Upper lobe of left lung (tissue), 4 donors: ENCODE results near the gene ADK.
"Not testable (repeated sequence)": the region's sequence is repeated elsewhere in the genome, so short reads cannot be mapped to it uniquely, and the experiment has no call there.

Experiments used
- EP300 ChIP-seq, 4 donors: sonication (generic); formaldehyde crosslinking; IDR thresholded peaks; one replicate each; pipeline ENCODE4 v1.5.1; 2017; ENCODE audit warnings: antibody characterized with exemption in 4 of 4, control low read depth in 2 of 4
- POLR2A ChIP-seq, 4 donors: fragments of 450-650 bp; IDR thresholded peaks; one replicate each; pipeline ENCODE4 v1.5.1; 2016 to 2017; ENCODE audit warnings: antibody characterized with exemption in 4 of 4, mild to moderate bottlenecking in 2 of 4
- POLR2AphosphoS5 ChIP-seq, 2 donors: sonication (generic); formaldehyde crosslinking; IDR thresholded peaks; one replicate each; pipeline ENCODE4 v1.5.1; 2017; ENCODE audit warnings: antibody characterized with exemption in 2 of 2
- TF ChIP-seq, protein P1 (sequence below), 6 experiments: fragments of 450-650 bp in 4 of 6; fragments of 200-600 bp in 2 of 6; sonication (generic) in 2 of 6; IDR thresholded peaks; one replicate each; pipeline ENCODE4 v1.5.1; 2016 to 2019; ENCODE audit warnings: antibody characterized with exemption in 6 of 6

- TF ChIP-seq, protein P1, sequence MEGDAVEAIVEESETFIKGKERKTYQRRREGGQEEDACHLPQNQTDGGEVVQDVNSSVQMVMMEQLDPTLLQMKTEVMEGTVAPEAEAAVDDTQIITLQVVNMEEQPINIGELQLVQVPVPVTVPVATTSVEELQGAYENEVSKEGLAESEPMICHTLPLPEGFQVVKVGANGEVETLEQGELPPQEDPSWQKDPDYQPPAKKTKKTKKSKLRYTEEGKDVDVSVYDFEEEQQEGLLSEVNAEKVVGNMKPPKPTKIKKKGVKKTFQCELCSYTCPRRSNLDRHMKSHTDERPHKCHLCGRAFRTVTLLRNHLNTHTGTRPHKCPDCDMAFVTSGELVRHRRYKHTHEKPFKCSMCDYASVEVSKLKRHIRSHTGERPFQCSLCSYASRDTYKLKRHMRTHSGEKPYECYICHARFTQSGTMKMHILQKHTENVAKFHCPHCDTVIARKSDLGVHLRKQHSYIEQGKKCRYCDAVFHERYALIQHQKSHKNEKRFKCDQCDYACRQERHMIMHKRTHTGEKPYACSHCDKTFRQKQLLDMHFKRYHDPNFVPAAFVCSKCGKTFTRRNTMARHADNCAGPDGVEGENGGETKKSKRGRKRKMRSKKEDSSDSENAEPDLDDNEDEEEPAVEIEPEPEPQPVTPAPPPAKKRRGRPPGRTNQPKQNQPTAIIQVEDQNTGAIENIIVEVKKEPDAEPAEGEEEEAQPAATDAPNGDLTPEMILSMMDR (IDR thresholded peaks at IDR 0.05), result not testable (repeated sequence)
- TF ChIP-seq POLR2A, EP300, POLR2AphosphoS5 (IDR thresholded peaks at IDR 0.05): not testable (repeated sequence)
Measured at GRCh38 chr10:74496276-74496675, 345.3 kb downstream of the ADK start.
